ENCODE results near the gene ZNF543.

Gene ZNF543

GRCh38 chr19:57293719-57294118, 26.6 kb upstream of the ZNF543 start:
- no peak for TF ChIP-seq CTCF (conservative IDR thresholded peaks at IDR 0.05; ENCODE audit: low read depth)
- DNase-seq (ENCODE audit: low spot score): no peak
- no peak overlapping the region for H3K27ac ChIP-seq
- ChIA-PET POLR2A (ENCODE audit: low non-redundant PET) (interaction anchor here (0.6 kb wide), 1 partner anchor 41 kb away, joined by 3 read pairs; no protein-coding TSS in a partner anchor), CTCF (no interaction called here)

- TF ChIP-seq CTCF (conservative IDR thresholded peaks at IDR 0.05; ENCODE audit: low read depth): no peak
- POLR2A ChIA-PET (ENCODE audit: low non-redundant PET): interaction anchor here (0.6 kb wide), 1 partner anchor 18 kb away, joined by 3 read pairs; no protein-coding TSS in a partner anchor
- peak; percentile 91 for DNase-seq (ENCODE audit: low spot score)
- peak overlapping the region; percentile 78 for H3K27ac ChIP-seq
- CTCF ChIA-PET: no interaction called here
Measured at GRCh38 chr19:57302020-57302465, 18.2 kb upstream of the ZNF543 start.

GRCh38 chr19:57302727-57303401, 17.4 kb upstream of the ZNF543 start:
- ChIA-PET CTCF (interaction anchor here (0.6 kb wide), 1 partner anchor 27 kb away, joined by 3 read pairs; no protein-coding TSS in a partner anchor), POLR2A (ENCODE audit: low non-redundant PET) (no interaction called here)
- no peak for TF ChIP-seq CTCF (conservative IDR thresholded peaks at IDR 0.05; ENCODE audit: low read depth)
- DNase-seq (ENCODE audit: low spot score): no peak
- peak overlapping the region; percentile 78 for H3K27ac ChIP-seq

- peak; percentile 45 for DNase-seq (ENCODE audit: low spot score)
- peak overlapping the region; percentile 81 for H3K27ac ChIP-seq
- TF ChIP-seq CTCF (conservative IDR thresholded peaks at IDR 0.05; ENCODE audit: low read depth): no peak
- CTCF ChIA-PET: interaction anchor here (0.6 kb wide), 1 partner anchor 10 kb away, joined by 9 read pairs; no protein-coding TSS in a partner anchor
- POLR2A ChIA-PET (ENCODE audit: low non-redundant PET): no interaction called here
Measured at GRCh38 chr19:57305056-57305455, 15.2 kb upstream of the ZNF543 start.

GRCh38 chr19:57308514-57308913, 11.8 kb upstream of the ZNF543 start:
- no peak overlapping the region for H3K27ac ChIP-seq
- no peak for TF ChIP-seq CTCF (conservative IDR thresholded peaks at IDR 0.05; ENCODE audit: low read depth)
- ChIA-PET CTCF (no interaction called here), POLR2A (ENCODE audit: low non-redundant PET) (no interaction called here)
- DNase-seq (ENCODE audit: low spot score): no peak

- H3K27ac ChIP-seq: no peak overlapping the region
- TF ChIP-seq CTCF (conservative IDR thresholded peaks at IDR 0.05; ENCODE audit: low read depth): no peak
- ChIA-PET CTCF (no interaction called here), POLR2A (ENCODE audit: low non-redundant PET) (no interaction called here)
- DNase-seq (ENCODE audit: low spot score): no peak
Measured at GRCh38 chr19:57310792-57311191, 9.5 kb upstream of the ZNF543 start.
